HepG2 (cell line): ENCODE measurements around the gene TSC22D2. TPM values are rescaled to one million over a fixed set of nuclear protein-coding genes. Genes with fewer than 3 reads are reported as not detected.
A peak's percentile ranks its signal among the peaks of the same experiment; 100 is the strongest.

Experiments used
- HBP1 ChIP-seq: IDR thresholded peaks from 2 replicates; pipeline ENCODE4 v1.6.1; 2016; ENCODE audit warnings: low read depth, control low read depth
- IKZF4 ChIP-seq: sonication (generic); formaldehyde crosslinking; IDR thresholded peaks from 2 replicates; pipeline ENCODE4 v1.5.1; 2020; ENCODE audit warnings: borderline replicate concordance, mild to moderate bottlenecking, low read depth, missing genetic modification reagents; ENCODE audit errors: not compliant biosample characterization
- NFE2L1 ChIP-seq: sonication (generic); formaldehyde crosslinking; IDR thresholded peaks from 2 replicates; pipeline ENCODE4 v1.4.0; 2020; ENCODE audit warnings: missing genetic modification reagents, mild to moderate bottlenecking, borderline replicate concordance
- SCMH1 ChIP-seq: sonication (generic); formaldehyde crosslinking; IDR thresholded peaks from 2 replicates; pipeline ENCODE4 v1.9.0; 2021; ENCODE audit warnings: missing genetic modification reagents, mild to moderate bottlenecking, borderline replicate concordance
- TAF1 ChIP-seq: sonication (generic); formaldehyde crosslinking; IDR thresholded peaks from 2 replicates; pipeline ENCODE4 v1.4.0; 2020; ENCODE audit warnings: missing genetic modification reagents
- TEAD3 ChIP-seq: optimal IDR thresholded peaks from 2 replicates; pipeline ENCODE3; 2016; ENCODE audit warnings: borderline replicate concordance
- ZSCAN21 ChIP-seq: sonication (generic); formaldehyde crosslinking; IDR thresholded peaks from 2 replicates; pipeline ENCODE4 v1.8.0; 2022; ENCODE audit warnings: mild to moderate bottlenecking, missing genetic modification reagents, moderate library complexity, borderline replicate concordance
- ZSCAN30 ChIP-seq: sonication (generic); formaldehyde crosslinking; IDR thresholded peaks from 2 replicates; pipeline ENCODE4 v1.5.0; 2020; ENCODE audit warnings: mild to moderate bottlenecking, missing genetic modification reagents
- polyA plus RNA-seq, 8 experiments: library from polyadenylated mRNA; depleted of rRNA in 3 of 8; stranded (reverse) in 7 of 8; unstranded in 1 of 8; fragments of >200 nt; fragmentation: Illumina TruSeq in 4 of 8; extraction: Trizol in 4 of 8; gene quantifications; 2 replicates each; pipeline versions ENCODE4 v1.2.1 to v1.2.3, GENCODE V29; 2011 to 2016; ENCODE audit warnings: low read depth in 4 of 8, missing spikeins in 1 of 8, mixed read lengths in 1 of 8; ENCODE audit not compliant: insufficient read depth in 1 of 8
- total RNA-seq, 5 experiments: library from RNA; depleted of rRNA; stranded (reverse); fragments of >200 nt; fragmentation: Illumina TruSeq; extraction: Trizol; gene quantifications; 2 replicates each; pipeline ENCODE4 v1.2.3, GENCODE V29; 2016; ENCODE audit warnings: low read depth in 1 of 5
- TF ChIP-seq, protein P1 (sequence below): sonication (generic); formaldehyde crosslinking; IDR thresholded peaks from 2 replicates; pipeline ENCODE4 v1.4.0; 2020; ENCODE audit warnings: missing genetic modification reagents
- TF ChIP-seq, protein P2 (sequence below): sonication (generic); formaldehyde crosslinking; IDR thresholded peaks from 2 replicates; pipeline ENCODE4 v1.5.1; 2020; ENCODE audit warnings: missing genetic modification reagents, mild to moderate bottlenecking, borderline replicate concordance
- TF ChIP-seq, protein P3 (sequence below), 2 experiments: sonication (generic) in 1 of 2; formaldehyde crosslinking in 1 of 2; IDR thresholded peaks; 2 replicates each; pipeline versions ENCODE4 v1.6.1 to v1.9.0; 2014 to 2022; ENCODE audit warnings: antibody characterized with exemption in 1 of 2, borderline replicate concordance in 1 of 2, inconsistent platforms in 1 of 2, low read depth in 1 of 2, missing genetic modification reagents in 1 of 2

The TSC22D2 gene
- total and polyA plus RNA-seq, 2 of the 13 experiments (the other 11 are each of a cell fraction or from before 2014, with no cell fraction given) = 4.6 to 8.2 TPM

- TF ChIP-seq IKZF4 = no peak
- TF ChIP-seq TAF1 (CRISPR knock-in tag) = peak; percentile 96
- TF ChIP-seq, protein P1, sequence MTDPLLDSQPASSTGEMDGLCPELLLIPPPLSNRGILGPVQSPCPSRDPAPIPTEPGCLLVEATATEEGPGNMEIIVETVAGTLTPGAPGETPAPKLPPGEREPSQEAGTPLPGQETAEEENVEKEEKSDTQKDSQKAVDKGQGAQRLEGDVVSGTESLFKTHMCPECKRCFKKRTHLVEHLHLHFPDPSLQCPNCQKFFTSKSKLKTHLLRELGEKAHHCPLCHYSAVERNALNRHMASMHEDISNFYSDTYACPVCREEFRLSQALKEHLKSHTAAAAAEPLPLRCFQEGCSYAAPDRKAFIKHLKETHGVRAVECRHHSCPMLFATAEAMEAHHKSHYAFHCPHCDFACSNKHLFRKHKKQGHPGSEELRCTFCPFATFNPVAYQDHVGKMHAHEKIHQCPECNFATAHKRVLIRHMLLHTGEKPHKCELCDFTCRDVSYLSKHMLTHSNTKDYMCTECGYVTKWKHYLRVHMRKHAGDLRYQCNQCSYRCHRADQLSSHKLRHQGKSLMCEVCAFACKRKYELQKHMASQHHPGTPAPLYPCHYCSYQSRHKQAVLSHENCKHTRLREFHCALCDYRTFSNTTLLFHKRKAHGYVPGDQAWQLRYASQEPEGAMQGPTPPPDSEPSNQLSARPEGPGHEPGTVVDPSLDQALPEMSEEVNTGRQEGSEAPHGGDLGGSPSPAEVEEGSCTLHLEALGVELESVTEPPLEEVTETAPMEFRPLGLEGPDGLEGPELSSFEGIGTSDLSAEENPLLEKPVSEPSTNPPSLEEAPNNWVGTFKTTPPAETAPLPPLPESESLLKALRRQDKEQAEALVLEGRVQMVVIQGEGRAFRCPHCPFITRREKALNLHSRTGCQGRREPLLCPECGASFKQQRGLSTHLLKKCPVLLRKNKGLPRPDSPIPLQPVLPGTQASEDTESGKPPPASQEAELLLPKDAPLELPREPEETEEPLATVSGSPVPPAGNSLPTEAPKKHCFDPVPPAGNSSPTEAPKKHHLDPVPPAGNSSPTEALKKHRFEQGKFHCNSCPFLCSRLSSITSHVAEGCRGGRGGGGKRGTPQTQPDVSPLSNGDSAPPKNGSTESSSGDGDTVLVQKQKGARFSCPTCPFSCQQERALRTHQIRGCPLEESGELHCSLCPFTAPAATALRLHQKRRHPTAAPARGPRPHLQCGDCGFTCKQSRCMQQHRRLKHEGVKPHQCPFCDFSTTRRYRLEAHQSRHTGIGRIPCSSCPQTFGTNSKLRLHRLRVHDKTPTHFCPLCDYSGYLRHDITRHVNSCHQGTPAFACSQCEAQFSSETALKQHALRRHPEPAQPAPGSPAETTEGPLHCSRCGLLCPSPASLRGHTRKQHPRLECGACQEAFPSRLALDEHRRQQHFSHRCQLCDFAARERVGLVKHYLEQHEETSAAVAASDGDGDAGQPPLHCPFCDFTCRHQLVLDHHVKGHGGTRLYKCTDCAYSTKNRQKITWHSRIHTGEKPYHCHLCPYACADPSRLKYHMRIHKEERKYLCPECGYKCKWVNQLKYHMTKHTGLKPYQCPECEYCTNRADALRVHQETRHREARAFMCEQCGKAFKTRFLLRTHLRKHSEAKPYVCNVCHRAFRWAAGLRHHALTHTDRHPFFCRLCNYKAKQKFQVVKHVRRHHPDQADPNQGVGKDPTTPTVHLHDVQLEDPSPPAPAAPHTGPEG (CRISPR knock-in tag) = peak; percentile 91
- peak; percentile 53; the same call in 1 of the 2 replicates for TF ChIP-seq ZSCAN21 (CRISPR knock-in tag)
- no peak for TF ChIP-seq NFE2L1
- TF ChIP-seq, protein P2, sequence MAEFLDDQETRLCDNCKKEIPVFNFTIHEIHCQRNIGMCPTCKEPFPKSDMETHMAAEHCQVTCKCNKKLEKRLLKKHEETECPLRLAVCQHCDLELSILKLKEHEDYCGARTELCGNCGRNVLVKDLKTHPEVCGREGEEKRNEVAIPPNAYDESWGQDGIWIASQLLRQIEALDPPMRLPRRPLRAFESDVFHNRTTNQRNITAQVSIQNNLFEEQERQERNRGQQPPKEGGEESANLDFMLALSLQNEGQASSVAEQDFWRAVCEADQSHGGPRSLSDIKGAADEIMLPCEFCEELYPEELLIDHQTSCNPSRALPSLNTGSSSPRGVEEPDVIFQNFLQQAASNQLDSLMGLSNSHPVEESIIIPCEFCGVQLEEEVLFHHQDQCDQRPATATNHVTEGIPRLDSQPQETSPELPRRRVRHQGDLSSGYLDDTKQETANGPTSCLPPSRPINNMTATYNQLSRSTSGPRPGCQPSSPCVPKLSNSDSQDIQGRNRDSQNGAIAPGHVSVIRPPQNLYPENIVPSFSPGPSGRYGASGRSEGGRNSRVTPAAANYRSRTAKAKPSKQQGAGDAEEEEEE = no peak
- TF ChIP-seq, protein P3, sequence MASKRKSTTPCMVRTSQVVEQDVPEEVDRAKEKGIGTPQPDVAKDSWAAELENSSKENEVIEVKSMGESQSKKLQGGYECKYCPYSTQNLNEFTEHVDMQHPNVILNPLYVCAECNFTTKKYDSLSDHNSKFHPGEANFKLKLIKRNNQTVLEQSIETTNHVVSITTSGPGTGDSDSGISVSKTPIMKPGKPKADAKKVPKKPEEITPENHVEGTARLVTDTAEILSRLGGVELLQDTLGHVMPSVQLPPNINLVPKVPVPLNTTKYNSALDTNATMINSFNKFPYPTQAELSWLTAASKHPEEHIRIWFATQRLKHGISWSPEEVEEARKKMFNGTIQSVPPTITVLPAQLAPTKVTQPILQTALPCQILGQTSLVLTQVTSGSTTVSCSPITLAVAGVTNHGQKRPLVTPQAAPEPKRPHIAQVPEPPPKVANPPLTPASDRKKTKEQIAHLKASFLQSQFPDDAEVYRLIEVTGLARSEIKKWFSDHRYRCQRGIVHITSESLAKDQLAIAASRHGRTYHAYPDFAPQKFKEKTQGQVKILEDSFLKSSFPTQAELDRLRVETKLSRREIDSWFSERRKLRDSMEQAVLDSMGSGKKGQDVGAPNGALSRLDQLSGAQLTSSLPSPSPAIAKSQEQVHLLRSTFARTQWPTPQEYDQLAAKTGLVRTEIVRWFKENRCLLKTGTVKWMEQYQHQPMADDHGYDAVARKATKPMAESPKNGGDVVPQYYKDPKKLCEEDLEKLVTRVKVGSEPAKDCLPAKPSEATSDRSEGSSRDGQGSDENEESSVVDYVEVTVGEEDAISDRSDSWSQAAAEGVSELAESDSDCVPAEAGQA (IDR thresholded peaks at IDR 0.05; ENCODE audit: low read depth) = peak; percentile 86; the same call in 1 of the 2 replicates
- TF ChIP-seq, protein P3 (CRISPR knock-in tag; IDR thresholded peaks at IDR 0.05; ENCODE audit: borderline replicate concordance) = no peak
- peak; percentile 46 for TF ChIP-seq TEAD3 (CRISPR knock-in tag)
- TF ChIP-seq SCMH1 (CRISPR knock-in tag) = no peak
- no peak for TF ChIP-seq ZSCAN30 (CRISPR knock-in tag)
- 0 out of 2 replicates have a peak, but pooled peaks have one; percentile 36 for TF ChIP-seq HBP1 (CRISPR knock-in tag)
These were observed at the start of gene TSC22D2 (continued) for GRCh38 chr3:150408221-150409124.
